RWPE1 (cell line): ENCODE data around the gene TPM2.

Experiments used
- CTCF ChIA-PET: fragments of 350-600 bp; sonication (Branson Sonifier 250); formaldehyde crosslinking; extraction: SDS; loops from one replicate; lab custom pipeline; 2021; lab: Yijun Ruan, JAX
- POLR2A ChIA-PET: fragments of 400-600 bp; formaldehyde crosslinking; extraction: SDS; loops from one replicate; lab custom pipeline; 2020; ENCODE audit warnings: antibody characterized with exemption; ENCODE audit not compliant: low non-redundant PET; lab: Yijun Ruan, JAX
- DNase-seq: peaks from one replicate; pipeline ENCODE4 v3.0.0; 2012; ENCODE audit warnings: low spot score
- H3K27ac ChIP-seq: fragments of 450-650 bp; 2 replicates; pipeline ENCODE4 v1.5.1; 2017
- CTCF ChIP-seq: fragments of 450-650 bp; conservative IDR thresholded peaks from 2 replicates; pipeline ENCODE4 v1.5.1; 2017; ENCODE audit warnings: low read depth, mild to moderate bottlenecking

The TPM2 gene

GRCh38 chr9:35689542-35690293, at the start of gene TPM2:
TPM2 (minus strand) TSS chr9:35689925; CDS start chr9:35689817, 108 bp downstream.
- CTCF ChIA-PET, result interaction anchor here (0.6 to 2.0 kb wide), 4 partner anchors 31 to 101 kb away, joined by 3 to 8 read pairs (median 4); partner anchors contain the start of genes CCDC107 and RMRP

GRCh38 chr9:35738924-35739323, 49.2 kb upstream of the TPM2 start:
- H3K27ac ChIP-seq, result peak overlapping the region; percentile 63
- no peak for DNase-seq
- no peak for TF ChIP-seq CTCF
- POLR2A ChIA-PET, result no interaction called here
- CTCF ChIA-PET, result interaction anchor here (1.1 kb wide), 1 partner anchor 22 kb away, joined by 3 read pairs; no protein-coding TSS in a partner anchor

More at GRCh38 chr9:35689542-35690293, at the start of gene TPM2:
- H3K27ac ChIP-seq, result peak within 1 kb of the TSS; percentile 93
- DNase-seq, result peak; percentile 65
- POLR2A ChIA-PET, result interaction anchor here (1.0 to 2.1 kb wide), 3 partner anchors 10 to 29 kb away, joined by 3 to 6 read pairs (median 3); partner anchors contain the start of gene ARHGEF39
- no peak for TF ChIP-seq CTCF

- H3K27ac ChIP-seq, result peak overlapping the region; percentile 63
- ChIA-PET CTCF (interaction anchor here (0.6 to 1.1 kb wide), 3 partner anchors 10 to 22 kb away, joined by 3 to 9 read pairs (median 4); no protein-coding TSS in a partner anchor), POLR2A (no interaction called here)
- no peak for DNase-seq
- no peak for TF ChIP-seq CTCF
These were observed 48.5 kb upstream of the TPM2 start for GRCh38 chr9:35738186-35738585.

- no peak for DNase-seq
- POLR2A ChIA-PET, result no interaction called here
- TF ChIP-seq CTCF, result no peak
- CTCF ChIA-PET, result interaction anchor here (1.0 to 1.1 kb wide), 2 partner anchors 11 to 78 kb away, joined by 3 to 9 read pairs; no protein-coding TSS in a partner anchor
- peak overlapping the region; percentile 63 for H3K27ac ChIP-seq
These were observed 47.4 kb upstream of the TPM2 start for GRCh38 chr9:35737143-35737542.

- ChIA-PET CTCF (interaction anchor here (0.5 to 1.9 kb wide), 14 partner anchors 9 to 146 kb away, joined by 3 to 10 read pairs (median 4); partner anchors contain the start of gene GBA2), POLR2A (no interaction called here)
- DNase-seq, result peak; percentile 72
- peak; percentile 98 for TF ChIP-seq CTCF
- H3K27ac ChIP-seq, result peak overlapping the region; percentile 63
These were observed 46.5 kb upstream of the TPM2 start for GRCh38 chr9:35736201-35736633.

GRCh38 chr9:35734096-35734495, 44.4 kb upstream of the TPM2 start:
- ChIA-PET POLR2A (no interaction called here), CTCF (interaction anchor here (0.5 to 1.2 kb wide), 3 partner anchors 10 to 96 kb away, joined by 3 to 4 read pairs (median 3); partner anchors contain the start of gene TMEM8B)
- H3K27ac ChIP-seq, result peak overlapping the region; percentile 48; the same call in 1 of the 2 replicates
- no peak for TF ChIP-seq CTCF
- no peak for DNase-seq
